ENCODE results near the gene CNOT11.
"Not testable (repeated sequence)": the region's sequence is repeated elsewhere in the genome, so short reads cannot be mapped to it uniquely, and the experiment has no call there.

Gene CNOT11

GRCh38 chr2:101307950-101308431, 55.3 kb downstream of the CNOT11 start:
- in situ Hi-C loops (cut with HindIII; ENCODE audit: low sequenced_read_pairs): no loop called here

GRCh38 chr2:101308432-101309210, 55.9 kb downstream of the CNOT11 start, which contains the start of gene RNF149:
Gene RNF149, minus strand, starts transcription at chr2:101308701. Its CDS starts 113 bp downstream, at chr2:101308588.
- in situ Hi-C loops (cut with HindIII; ENCODE audit: low sequenced_read_pairs): no loop called here

GRCh38 chr2:101310090-101310833, 57.6 kb downstream of the CNOT11 start:
- in situ Hi-C loops (cut with HindIII; ENCODE audit: low sequenced_read_pairs): no loop called here

- in situ Hi-C loops (cut with HindIII; ENCODE audit: low sequenced_read_pairs): no loop called here
Measured at GRCh38 chr2:101310834-101311695, 58.4 kb downstream of the CNOT11 start.

GRCh38 chr2:101311696-101312017, 59.0 kb downstream of the CNOT11 start:
- in situ Hi-C loops (cut with HindIII; ENCODE audit: low sequenced_read_pairs): no loop called here

GRCh38 chr2:101316568-101316967, 63.9 kb downstream of the CNOT11 start:
- in situ Hi-C loops (cut with HindIII; ENCODE audit: low sequenced_read_pairs): not testable (repeated sequence)

Data from DLD1 (cell line).